ENCODE data around the gene ATP10B. TPM values are rescaled to one million over a fixed set of nuclear protein-coding genes. Genes with fewer than 3 reads are reported as not detected.

Gene ATP10B
- total RNA-seq, 4 donors from 2014 or later, result 0.07 to 0.29 TPM; not detected in 2

- intact Hi-C loops (cut with DNase I; ENCODE audit: low total_unique reads), result no loop called here
- no peak for DNase-seq
- no peak overlapping the region for H3K4me3 ChIP-seq
- no peaks in the 10 kb centered on the region for H3K9me3 ChIP-seq
- H3K27me3 ChIP-seq, result no peaks in the 10 kb centered on the region
- H3K27ac ChIP-seq, result no peak overlapping the region
- no peaks in the 10 kb centered on the region for H3K4me1 ChIP-seq
- no peaks in the 10 kb centered on the region for H3K36me3 ChIP-seq
- TF ChIP-seq POLR2A (IDR thresholded peaks at IDR 0.05), result no peak
- TF ChIP-seq, protein P1, sequence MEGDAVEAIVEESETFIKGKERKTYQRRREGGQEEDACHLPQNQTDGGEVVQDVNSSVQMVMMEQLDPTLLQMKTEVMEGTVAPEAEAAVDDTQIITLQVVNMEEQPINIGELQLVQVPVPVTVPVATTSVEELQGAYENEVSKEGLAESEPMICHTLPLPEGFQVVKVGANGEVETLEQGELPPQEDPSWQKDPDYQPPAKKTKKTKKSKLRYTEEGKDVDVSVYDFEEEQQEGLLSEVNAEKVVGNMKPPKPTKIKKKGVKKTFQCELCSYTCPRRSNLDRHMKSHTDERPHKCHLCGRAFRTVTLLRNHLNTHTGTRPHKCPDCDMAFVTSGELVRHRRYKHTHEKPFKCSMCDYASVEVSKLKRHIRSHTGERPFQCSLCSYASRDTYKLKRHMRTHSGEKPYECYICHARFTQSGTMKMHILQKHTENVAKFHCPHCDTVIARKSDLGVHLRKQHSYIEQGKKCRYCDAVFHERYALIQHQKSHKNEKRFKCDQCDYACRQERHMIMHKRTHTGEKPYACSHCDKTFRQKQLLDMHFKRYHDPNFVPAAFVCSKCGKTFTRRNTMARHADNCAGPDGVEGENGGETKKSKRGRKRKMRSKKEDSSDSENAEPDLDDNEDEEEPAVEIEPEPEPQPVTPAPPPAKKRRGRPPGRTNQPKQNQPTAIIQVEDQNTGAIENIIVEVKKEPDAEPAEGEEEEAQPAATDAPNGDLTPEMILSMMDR (IDR thresholded peaks at IDR 0.05), result no peak
Observed at GRCh38 chr5:160672521-160672920, 179.5 kb downstream of the ATP10B start.

DNA sequence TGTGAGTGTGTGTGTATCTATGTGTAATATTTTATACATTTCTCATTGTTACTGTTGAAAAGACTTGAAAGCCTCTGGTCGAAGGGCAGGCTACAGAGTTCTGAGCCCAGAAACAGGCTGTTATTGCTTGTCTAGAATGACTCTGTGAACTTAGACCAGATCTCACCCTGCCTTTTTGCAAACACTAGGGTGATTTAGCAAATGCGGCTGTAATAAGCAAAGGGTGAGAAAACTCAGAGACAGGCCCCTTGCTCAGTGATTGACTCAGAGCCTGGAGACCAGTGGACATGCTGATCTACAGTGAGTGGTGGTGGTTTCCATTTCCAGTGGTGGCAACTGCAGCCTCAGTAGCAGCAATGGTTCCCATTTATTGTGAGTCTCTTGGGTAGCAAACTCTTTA is 183.7 kb downstream of the ATP10B start:
- H3K27ac ChIP-seq, result no peak overlapping the region
- no peaks in the 10 kb centered on the region for H3K9me3 ChIP-seq
- intact Hi-C loops (cut with DNase I; ENCODE audit: low total_unique reads), result no loop called here
- DNase-seq, result no peak
- H3K36me3 ChIP-seq, result no peaks in the 10 kb centered on the region
- no peaks in the 10 kb centered on the region for H3K4me1 ChIP-seq
- TF ChIP-seq, protein P1 (IDR thresholded peaks at IDR 0.05), result no peak
- TF ChIP-seq POLR2A (IDR thresholded peaks at IDR 0.05), result no peak
- no peaks in the 10 kb centered on the region for H3K27me3 ChIP-seq
- no peak overlapping the region for H3K4me3 ChIP-seq

DNA sequence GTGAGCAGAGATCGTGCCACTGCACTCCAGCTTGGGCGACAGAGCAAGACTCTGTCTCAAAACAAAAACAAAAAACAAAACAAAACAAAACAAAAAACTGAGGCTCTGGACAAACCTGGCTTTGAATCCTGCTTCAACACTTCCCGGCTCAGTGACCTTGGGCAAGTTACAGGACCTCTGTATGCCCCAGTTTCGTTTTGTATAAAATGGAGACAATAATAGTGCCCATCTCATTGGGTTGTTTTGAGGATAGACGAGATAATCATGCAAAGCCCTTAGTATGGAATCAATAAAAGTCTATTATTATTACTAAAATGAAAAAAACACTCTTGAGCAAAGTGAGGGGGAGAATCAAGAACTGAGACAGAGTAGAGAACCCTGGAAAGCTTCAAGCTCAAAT is 184.9 kb downstream of the ATP10B start:
- no peak for DNase-seq
- TF ChIP-seq, protein P1 (IDR thresholded peaks at IDR 0.05), result no peak
- TF ChIP-seq POLR2A (IDR thresholded peaks at IDR 0.05), result no peak
- H3K36me3 ChIP-seq, result no peaks in the 10 kb centered on the region
- no peaks in the 10 kb centered on the region for H3K4me1 ChIP-seq
- intact Hi-C loops (cut with DNase I; ENCODE audit: low total_unique reads), result no loop called here
- H3K27ac ChIP-seq, result no peak overlapping the region
- no peaks in the 10 kb centered on the region for H3K27me3 ChIP-seq
- no peak overlapping the region for H3K4me3 ChIP-seq
- no peaks in the 10 kb centered on the region for H3K9me3 ChIP-seq

DNA sequence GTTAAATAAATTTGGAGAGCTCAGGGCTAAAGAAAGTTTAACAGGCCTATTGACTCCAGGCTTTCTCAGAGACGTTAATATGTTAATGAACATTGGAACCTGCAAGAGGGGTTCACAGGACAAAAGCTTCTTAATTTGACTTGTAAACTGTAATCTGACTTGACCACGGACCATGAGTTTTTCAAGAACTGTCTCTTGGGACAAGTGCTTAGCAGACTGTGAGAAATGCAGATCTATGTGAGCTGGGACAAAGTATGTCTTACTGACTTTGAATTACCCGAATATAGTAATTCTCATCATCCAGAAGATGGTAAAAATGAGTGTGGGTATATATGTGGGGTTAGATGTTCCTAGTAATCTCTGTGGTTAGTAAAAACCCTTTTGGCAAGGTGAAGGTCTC is 186.6 kb downstream of the ATP10B start:
- TF ChIP-seq, protein P1 (IDR thresholded peaks at IDR 0.05), result no peak
- no peak for TF ChIP-seq POLR2A (IDR thresholded peaks at IDR 0.05)
- Histone ChIP-seq H3K27ac (no peak overlapping the region), H3K4me1 (no peaks in the 10 kb centered on the region), H3K4me3 (no peak overlapping the region), H3K27me3 (no peaks in the 10 kb centered on the region), H3K36me3 (no peaks in the 10 kb centered on the region), H3K9me3 (no peaks in the 10 kb centered on the region)
- DNase-seq, result no peak
- intact Hi-C loops (cut with DNase I; ENCODE audit: low total_unique reads), result no loop called here

DNA sequence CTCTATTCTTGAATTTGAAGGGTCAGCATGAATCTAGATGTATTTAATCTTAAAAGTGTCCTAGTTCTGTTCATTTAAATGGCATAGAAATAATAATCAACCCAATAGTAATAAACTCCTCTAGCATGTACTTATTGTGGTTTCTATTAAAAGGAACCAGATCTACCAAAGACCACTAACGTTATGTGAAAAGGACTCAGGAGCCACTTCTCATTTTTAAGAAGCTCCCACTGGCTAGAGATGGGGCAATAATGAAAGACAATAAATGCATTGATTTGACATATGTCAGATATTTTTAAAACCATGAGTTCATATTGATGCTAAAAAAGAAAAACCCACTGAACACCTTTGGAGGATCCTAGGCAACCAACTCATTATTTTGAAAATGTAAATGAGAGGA is 191.9 kb downstream of the ATP10B start:
- Histone ChIP-seq H3K4me1 (no peaks in the 10 kb centered on the region), H3K27me3 (no peaks in the 10 kb centered on the region), H3K9me3 (no peaks in the 10 kb centered on the region), H3K27ac (no peak overlapping the region), H3K36me3 (no peaks in the 10 kb centered on the region), H3K4me3 (no peak overlapping the region)
- DNase-seq, result no peak
- intact Hi-C loops (cut with DNase I; ENCODE audit: low total_unique reads), result no loop called here
- TF ChIP-seq, protein P1 (IDR thresholded peaks at IDR 0.05), result no peak
- TF ChIP-seq POLR2A (IDR thresholded peaks at IDR 0.05), result no peak
